ENCODE data around the gene CHURC1. TPM values are rescaled to one million over a fixed set of nuclear protein-coding genes. Genes with fewer than 3 reads are reported as not detected.

Gene CHURC1
- total RNA-seq, 4 donors from 2014 or later, result 52.4 to 79.2 (median 63.8) TPM

- intact Hi-C loops (cut with DNase I; ENCODE audit: low total_unique reads), result no loop called here
- TF ChIP-seq CTCF (IDR thresholded peaks at IDR 0.05), result no peak
- TF ChIP-seq POLR2A (IDR thresholded peaks at IDR 0.05), result no peak
- no peak for DNase-seq (ENCODE audit: low spot score in 2 of 2)
- no peak overlapping the region for H3K4me3 ChIP-seq (ENCODE audit: low read depth, poor library complexity, severe bottlenecking)
Observed at GRCh38 chr14:64919215-64919614, 5.0 kb downstream of the CHURC1 start.

GRCh38 chr14:64919618-64920017 lies 5.4 kb downstream of the CHURC1 start:
- no peak overlapping the region for H3K4me3 ChIP-seq (ENCODE audit: low read depth, poor library complexity, severe bottlenecking)
- 92 to 93% methylated on average over 5 of the region's 5 CpGs for WGBS, 2 donors
- DNase-seq (ENCODE audit: low spot score in 2 of 2), result no peak
- TF ChIP-seq POLR2A (IDR thresholded peaks at IDR 0.05) (no peak), CTCF (IDR thresholded peaks at IDR 0.05) (no peak)
- intact Hi-C loops (cut with DNase I; ENCODE audit: low total_unique reads), result no loop called here

GRCh38 chr14:64920465-64920864 lies 6.2 kb downstream of the CHURC1 start:
- DNase-seq (ENCODE audit: low spot score in 2 of 2), result no peak
- intact Hi-C loops (cut with DNase I; ENCODE audit: low total_unique reads), result no loop called here
- H3K4me3 ChIP-seq (ENCODE audit: low read depth, poor library complexity, severe bottlenecking), result no peak overlapping the region
- no peak for TF ChIP-seq POLR2A (IDR thresholded peaks at IDR 0.05)
- no peak for TF ChIP-seq CTCF (IDR thresholded peaks at IDR 0.05)
- 78 to 86% methylated on average over 2 of the region's 2 CpGs for WGBS, 2 donors

GRCh38 chr14:64923015-64923414 lies 8.8 kb downstream of the CHURC1 start:
- 83 to 88% methylated on average over 3 of the region's 3 CpGs for WGBS, 2 donors
- no peak overlapping the region for H3K4me3 ChIP-seq (ENCODE audit: low read depth, poor library complexity, severe bottlenecking)
- no peak for TF ChIP-seq CTCF (IDR thresholded peaks at IDR 0.05)
- no peak for TF ChIP-seq POLR2A (IDR thresholded peaks at IDR 0.05)
- no peak for DNase-seq (ENCODE audit: low spot score in 2 of 2)
- intact Hi-C loops (cut with DNase I; ENCODE audit: low total_unique reads), result no loop called here

GRCh38 chr14:64926398-64926995 lies 12.2 kb downstream of the CHURC1 start:
- intact Hi-C loops (cut with DNase I; ENCODE audit: low total_unique reads), result no loop called here
- TF ChIP-seq CTCF (IDR thresholded peaks at IDR 0.05), result no peak
- TF ChIP-seq POLR2A (IDR thresholded peaks at IDR 0.05), result no peak
- WGBS, 2 donors, result 66 to 83% methylated on average over 4 of the region's 4 CpGs
- no peak overlapping the region for H3K4me3 ChIP-seq (ENCODE audit: low read depth, poor library complexity, severe bottlenecking)
- no peak for DNase-seq (ENCODE audit: low spot score in 2 of 2)

GRCh38 chr14:64927031-64927430 lies 12.8 kb downstream of the CHURC1 start:
- no peak for DNase-seq (ENCODE audit: low spot score in 2 of 2)
- H3K4me3 ChIP-seq (ENCODE audit: low read depth, poor library complexity, severe bottlenecking), result no peak overlapping the region
- intact Hi-C loops (cut with DNase I; ENCODE audit: low total_unique reads), result no loop called here
- TF ChIP-seq CTCF (IDR thresholded peaks at IDR 0.05) (no peak), POLR2A (IDR thresholded peaks at IDR 0.05) (no peak)
- 89% methylated on average over 3 of the region's 3 CpGs for WGBS, 2 donors
